NCI-H1105 treated with DMSO at 0.1 percent for 48 hours (cell line): ENCODE data around the gene TCTN2.

Experiments used
- DNase-seq: peaks from one replicate; lab custom pipeline; 2025; lab: John Stamatoyannopoulos, UW

TCTN2 gene

DNA sequence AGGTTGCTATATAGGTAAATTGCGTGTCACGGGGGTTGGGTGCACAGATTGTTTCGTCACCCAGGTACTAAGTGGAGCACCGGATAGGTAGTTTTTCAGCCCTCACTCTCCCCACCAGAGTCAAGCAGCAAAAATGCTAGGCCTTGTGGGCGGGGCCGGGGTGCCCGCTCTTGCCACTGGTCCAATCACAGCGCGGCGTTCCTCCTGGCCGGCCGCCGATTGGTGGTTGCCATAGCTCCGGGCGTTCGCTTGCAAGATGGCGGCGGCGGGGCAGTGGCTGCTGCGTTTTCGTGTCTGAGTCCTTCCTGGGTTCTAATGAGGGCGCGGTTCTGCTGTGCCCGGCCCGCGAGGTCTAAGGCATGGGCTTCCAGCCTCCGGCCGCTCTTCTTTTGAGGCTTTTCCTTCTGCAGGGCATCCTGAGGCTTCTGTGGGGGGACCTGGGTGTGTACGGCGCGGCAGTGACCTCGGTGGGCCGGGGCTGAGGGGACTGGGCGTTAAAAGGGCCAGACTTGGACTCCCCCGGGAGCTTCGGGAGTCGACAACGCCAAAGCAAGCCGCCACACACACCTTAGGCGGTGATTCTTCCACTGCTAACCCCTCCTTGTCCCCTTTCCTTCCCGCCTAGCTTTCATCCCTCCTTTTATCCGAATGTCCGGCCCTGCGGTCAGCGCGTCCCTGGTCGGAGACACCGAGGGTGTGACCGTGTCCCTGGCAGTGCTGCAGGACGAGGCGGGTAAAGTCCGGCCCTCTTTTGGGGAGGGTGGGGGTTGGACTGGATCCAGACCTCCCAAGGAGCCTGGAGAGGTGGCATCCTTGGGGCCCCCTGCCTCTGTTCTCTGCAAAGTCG lies at the start of gene TCTN2:
Gene TCTN2 (plus strand): TSS at position 232 of the 847 bp plus-strand sequence. CDS start 128 bp downstream, at position 360.
- peak; percentile 94 for DNase-seq

DNA sequence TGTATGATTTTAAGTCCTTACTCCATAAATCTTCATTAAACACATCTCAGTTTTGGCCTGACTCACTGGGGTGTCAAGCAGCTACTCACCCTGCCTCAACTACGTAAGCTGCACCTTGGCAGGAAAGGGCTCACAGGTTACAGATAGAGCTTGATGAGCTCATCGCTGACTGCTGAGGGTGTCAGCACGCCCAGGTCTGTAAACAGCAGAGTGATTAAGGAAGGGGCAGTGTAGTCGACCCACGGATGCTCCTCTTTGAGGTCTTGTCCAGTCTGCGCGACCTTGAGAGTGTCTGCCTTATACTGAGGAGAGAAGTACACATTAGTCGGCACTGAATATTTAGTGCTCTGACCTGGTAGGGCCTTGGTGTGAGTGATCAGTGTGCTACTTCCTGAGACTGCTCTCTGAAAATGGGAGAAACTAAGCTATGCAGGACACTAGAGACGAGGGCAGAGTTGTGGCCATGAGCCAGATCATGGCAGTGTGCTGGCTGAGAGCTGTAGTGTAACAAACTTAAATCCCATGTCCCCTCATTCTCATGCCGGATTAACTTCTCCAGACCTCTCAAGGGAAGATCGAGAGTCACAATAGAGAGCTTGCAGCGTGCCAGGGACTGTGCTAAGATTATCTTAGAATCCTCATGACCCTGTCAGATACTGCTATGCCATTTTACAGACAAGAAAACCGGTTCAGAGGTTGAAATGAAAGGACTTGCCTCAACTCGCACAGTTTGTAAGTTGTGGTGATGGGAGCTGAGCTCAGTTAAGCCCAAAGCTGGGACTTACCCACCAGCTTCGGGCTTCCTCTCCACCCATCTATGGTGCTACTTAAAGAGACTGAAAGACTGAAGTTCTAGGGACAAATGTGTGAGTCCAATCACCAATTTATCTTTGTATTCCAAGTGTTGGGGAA lies 49.0 kb upstream of the TCTN2 start:
- DNase-seq: no peak

DNA sequence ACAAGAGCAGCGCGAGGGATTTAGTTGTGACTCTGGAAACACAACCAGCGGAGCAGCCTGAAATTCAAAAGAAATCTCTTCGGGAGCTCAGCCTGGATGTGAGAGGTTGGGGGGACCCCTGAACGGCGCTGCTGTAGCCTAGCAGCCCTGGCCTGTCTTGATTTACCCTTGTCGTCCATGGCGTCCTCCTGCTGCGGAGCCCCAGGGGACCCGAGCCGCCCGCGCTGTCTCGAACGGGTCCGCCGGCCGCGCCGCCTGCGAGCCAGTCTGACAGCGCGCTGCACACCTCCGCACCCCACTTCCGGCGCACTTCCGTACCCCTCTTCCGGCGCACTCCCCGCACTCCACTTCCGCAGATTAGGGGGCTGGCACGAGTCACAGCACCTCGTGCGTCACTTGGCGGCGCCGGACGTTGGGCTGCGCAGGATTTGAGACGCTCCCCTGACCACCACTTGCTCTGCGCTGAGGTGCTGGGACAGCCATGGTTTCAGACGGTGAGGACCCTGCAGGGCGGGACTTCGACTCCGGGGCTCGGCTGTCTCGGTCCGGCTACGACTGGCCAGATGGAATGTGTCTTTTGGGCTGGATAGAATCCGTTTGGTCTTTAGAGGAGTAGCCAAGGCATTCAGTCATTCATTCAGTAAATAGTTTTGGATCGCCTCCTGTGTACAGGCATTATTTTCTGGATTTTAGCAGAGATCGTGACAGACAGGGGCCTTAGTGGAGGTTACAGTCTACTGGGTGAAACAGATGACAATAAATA lies 37.4 kb upstream of the TCTN2 start, which contains the start of the genes EIF2B1 and GTF2H3:
Gene EIF2B1 (minus strand): TSS at position 308 of the 763 bp plus-strand sequence. CDS start 129 bp downstream, at position 179.
Gene GTF2H3 (plus strand): TSS at position 451 of the 763 bp plus-strand sequence. CDS start 31 bp downstream, at position 482.
- peak; percentile 96 for DNase-seq

DNA sequence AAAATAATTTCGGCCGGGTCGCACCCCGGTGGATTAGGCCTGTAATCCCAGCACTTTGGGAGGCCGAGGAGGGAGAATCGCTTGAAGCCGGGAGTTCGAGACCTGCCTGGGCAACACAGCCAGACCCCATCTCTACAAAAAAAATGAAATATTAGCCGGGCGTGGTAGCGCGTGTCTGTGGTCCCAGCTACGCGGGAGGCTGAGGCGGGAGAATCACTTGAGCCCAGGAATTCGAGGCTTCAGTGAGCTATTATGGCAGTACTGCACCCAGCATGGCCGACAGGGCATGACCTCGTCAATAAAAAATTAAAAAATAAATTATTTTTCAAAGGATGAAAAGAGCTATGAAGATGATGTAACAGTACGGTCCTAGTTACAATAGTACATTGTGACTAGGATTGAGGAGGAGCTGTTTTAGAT lies 36.8 kb upstream of the TCTN2 start:
- DNase-seq: no peak

DNA sequence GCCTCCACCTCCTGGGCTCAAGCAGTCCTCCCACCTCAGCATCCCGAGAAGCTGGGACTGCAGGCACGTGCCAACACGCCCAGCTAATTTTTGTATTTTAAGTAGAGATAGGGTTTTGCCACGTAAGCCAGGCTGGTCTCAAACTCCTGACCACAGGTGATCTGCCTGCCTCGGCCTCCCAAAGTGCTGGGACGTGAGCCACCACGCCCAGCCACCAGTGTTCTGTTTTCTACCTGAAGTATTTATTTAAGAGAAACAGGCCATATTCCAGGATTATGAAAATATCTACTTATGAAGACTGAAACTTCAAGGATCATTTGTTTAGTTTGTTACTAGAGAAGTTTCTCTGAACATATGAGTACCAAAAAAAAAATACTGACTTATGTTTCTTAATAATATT lies 27.0 kb upstream of the TCTN2 start:
- DNase-seq: no peak

DNA sequence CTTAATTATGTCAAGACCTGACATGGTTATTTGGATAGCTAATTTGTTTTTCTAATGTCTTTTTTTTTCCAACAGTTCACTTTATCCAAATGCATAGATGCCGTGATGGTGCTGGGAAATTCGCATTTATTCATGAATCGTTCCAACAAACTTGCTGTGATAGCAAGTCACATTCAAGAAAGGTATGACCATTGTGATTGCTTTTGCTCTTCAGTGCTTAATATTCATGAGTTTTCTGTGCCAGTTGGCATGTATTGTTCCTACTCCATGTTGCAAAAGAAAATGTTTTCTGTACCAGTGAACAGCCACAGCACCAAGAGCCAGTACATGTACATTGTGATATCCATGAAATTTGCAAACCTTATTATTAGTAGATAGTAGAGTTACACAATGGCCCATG lies 25.5 kb upstream of the TCTN2 start:
- DNase-seq: no peak

DNA sequence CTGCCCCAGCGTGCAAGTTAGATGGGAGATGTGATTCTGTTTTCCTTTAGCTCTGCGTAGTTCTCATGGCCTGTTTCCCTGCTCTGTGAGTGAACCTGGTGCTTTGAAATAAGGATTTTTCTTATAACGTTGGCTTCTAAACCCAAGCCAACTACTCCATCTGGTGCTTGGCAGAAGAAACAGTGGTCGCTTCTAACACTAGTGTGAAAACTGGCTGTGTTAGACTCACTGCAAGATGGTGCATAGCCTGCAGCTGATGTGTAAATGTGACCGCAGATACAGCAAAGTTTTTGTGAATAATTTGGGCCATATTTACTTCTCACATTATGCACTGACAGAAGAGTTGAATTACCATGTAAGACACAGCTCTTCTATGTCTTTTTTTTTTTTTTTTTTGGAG lies 25.0 kb upstream of the TCTN2 start:
- no peak for DNase-seq

DNA sequence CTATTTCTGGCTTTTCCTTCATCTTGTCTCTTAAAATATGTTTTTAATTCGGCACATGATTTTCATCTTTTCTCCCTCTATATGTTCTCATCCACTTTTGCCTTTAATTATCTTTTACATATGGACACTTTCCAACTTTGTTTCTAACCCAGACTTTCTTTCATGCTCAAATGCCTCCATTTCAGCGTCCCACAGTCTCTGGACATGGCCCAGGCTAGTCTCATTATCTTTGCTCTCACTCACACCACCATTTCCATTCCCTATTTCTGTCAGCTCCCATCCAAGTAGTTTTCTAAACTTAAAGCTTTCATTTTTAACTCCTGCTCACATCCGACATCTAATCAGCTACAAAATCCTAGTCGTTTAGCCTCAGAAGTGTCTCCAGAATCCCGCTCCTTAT lies 22.5 kb upstream of the TCTN2 start:
- no peak for DNase-seq

DNA sequence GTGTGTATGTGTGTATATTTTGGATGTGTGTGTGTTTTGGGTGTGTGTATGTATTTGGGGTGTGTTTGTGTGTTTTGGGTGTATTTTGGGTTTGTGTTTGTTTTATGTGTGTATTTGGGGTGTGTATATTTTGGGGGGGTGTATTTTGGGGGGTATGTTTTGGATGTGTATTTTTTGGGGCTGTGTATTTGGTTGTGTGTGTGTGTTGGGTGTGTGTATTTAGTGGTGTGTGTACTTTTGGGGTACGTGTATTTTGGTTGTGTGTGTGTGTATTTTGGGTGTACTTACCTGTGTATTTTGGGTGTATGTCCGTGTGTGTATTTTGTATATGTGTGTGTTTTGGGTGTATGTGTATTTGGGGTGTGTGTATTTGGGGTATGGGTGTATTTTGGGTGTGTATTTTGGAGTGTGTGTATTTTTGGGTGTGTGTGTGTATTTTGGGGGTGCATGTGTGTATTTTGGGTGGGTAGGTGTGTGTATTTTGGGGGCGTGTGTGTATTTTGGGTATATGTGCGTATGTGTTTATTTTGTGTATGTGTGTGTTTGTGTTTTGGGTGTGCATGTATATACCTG lies 16.7 kb upstream of the TCTN2 start:
- DNase-seq: no peak

DNA sequence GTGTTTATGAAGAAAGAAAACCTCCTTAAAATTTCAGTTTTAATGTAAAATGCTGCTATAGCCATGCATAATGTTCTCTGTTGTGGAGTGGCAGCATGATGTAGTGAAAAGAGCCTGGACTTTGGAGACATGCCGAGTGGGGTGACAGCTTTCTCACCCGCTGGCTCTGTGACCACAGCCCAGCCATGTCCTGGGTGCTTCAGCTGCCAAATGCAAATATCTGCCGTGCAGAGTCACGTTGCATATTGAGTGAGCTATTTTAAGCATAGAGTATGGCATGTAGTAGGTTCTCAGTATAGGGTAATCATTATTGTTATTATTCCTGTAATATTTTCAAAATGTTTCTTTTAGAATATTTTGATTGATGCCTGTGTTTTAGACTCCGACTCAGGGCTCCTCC lies 15.5 kb upstream of the TCTN2 start:
- DNase-seq: no peak

DNA sequence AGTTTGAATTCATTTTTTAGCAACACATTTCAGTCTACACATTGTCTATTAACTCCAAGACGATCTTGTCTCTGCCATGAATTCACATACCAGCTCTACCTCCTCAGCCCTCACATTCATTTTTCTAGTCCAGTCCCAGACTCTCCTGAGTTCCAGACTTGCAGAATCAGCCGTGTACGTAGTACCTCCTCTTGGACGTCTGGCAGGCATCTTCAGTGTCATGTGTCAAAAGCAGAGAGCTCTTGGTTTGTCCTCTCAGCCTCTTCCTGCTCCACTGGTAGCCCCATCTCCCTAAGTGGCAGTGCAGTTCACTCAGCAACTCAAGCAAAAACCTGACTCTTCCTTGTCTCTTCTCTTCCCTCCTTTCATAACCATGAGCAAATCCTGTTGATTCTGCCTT lies 14.5 kb upstream of the TCTN2 start:
- DNase-seq: no peak

DNA sequence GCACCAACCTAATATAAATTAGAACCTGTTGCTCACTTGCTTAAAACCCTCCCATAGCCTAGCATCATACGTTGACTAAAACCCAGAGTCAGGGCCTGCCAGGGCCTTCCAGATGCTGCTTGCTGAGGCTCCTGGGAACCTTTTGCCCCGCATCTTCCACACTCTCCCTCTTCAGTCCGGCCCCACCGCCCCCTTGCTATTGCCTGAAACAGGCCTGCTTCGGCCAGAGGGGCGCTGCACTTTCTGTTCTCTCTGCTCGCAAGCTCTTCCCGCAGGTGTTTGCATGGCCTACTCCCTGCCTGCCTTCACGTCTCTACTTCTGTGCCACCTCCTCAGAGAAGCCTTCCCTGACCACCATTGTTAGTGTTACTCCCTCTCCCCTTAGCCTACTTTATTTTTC lies 13.7 kb upstream of the TCTN2 start:
- no peak for DNase-seq

DNA sequence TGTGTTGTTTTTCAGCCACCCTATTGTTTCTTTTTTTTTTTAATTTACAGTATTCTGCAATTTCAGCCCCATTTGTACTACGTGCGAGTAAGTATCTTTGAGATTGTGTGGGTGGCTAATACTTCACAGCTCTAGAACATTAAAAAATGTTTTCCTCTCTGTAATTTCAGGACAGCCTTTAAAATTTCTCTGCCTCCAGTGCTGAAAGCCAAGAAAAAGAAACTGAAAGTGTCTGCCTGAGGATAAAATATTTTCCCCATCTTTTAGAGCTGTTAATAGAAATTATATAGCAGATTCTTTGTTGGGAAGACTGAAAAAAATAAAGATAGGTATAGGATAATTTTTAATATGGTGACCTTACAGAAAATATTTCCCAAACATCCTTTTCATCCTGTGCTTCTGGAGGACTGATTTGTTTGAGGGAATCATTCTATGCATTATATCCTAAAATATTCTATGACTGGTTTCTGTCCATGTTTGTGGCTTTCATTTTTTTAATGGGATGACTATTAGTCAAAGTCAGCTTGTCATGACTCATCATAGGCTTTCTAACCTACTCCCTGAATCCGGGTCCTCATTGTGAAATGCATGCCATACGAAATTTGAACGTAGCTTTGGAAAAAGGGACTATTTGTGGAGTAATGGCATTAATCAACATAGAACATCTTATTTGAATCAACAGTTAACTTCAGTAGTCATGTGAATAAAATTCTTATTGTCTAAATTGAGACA lies 10.8 kb upstream of the TCTN2 start:
- DNase-seq: no peak

DNA sequence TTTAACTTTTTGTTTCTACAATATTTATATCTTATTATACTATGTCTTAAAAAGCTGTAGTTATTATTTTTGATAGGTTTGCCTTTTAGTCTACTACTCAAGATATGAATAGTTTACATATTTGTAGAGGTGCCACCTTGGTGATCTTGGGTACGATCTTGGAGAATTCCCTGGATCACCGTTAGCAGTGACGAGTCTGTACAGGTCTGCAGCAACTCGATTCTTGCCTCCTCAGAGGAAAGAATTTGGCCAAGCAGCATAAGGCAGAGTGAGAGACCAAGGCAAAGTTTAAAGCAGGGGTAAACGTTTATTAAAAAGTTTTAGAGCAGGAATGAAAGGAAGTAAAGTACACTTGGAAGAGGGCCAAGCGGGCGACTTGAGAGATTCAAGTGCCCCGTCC lies 3.1 kb upstream of the TCTN2 start:
- no peak for DNase-seq

DNA sequence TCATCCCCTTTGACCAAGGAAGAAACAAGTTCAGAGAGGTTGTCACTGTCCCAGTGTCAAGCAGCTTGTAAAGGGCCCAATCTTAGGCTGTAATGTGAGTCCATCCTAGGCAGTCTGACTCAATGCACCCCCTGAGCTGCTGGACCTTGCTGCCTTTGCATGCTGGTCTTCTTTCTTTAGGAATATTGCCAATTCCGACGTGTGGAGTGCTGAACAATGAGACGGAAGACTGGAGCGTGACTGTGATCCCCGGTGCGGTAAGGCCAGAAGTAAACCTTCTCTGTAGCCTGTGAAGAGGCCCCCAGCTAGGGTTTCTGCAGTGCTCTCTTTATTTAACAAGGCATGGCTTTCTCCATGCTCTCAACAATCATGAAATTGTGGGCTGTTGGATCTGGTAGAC lies 963 bp downstream of the TCTN2 start:
- peak; percentile 3 for DNase-seq

DNA sequence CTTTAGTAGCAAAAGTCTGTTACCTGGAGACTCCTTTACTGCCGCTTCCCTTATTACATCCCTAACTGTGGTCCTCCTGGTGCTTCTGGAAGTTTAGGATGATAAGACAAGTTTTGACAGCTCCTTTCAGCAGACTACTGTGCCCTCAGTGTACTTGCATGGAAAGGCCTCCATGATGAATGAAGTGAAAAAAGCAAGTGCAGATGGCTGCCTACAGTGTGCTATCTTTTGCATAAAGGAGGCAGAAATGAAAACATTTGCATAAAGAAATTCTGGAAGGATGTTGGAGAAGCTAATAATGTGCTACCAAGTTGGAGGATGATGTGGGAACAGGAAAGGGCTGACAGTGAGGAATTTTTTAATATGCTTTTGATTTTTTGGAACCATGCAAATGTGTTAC lies 4.5 kb downstream of the TCTN2 start:
- DNase-seq: no peak

DNA sequence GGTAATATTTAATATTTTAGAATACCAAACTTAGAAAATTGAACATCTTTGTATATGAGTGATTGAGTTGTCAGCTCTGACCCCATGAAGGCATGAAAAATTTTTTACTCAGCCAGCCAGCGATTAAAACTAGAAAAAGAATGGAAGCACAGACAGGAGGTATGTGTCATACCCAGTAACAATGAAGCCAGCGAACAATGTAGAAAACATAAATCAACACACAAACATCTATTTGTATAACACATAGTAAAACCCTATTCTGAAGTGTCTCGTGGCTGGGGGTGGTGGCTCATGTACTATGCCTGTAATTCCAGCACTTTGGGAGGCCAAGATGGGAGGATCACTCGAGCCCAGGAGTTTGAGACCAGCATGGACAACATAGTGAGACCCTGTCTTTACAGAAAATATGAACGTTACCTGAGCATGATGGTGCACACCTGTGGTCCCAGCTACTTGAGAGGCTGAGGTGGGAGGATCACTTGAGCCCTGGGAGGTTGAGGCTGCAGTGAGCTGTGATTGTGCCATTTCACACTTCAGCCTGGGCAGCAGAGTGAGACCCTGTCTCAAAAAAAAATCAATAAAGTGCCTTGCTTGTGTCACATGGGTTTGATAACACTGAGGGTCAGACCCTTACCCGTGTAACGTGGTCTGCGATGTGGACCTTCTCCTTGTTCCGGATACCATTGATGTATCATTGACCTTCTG lies 5.9 kb downstream of the TCTN2 start:
- DNase-seq: no peak

DNA sequence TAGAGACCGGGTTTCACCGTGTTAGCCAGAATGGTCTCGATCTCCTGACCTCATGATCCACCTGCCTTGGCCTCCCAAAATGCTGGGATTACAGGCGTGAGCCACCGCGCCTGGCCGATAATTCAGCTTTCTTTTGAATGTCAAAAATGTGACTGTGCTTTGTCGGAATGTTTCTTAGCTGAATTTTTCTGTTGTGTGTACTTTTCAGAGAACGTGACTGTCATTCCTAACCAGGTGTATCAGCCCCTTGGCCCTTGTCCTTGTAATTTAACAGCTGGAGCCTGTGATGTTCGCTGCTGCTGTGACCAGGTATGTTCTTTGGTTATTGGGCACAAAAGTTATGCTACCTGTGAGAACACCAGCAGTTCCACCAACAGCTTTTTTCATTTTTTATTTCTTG lies 8.1 kb downstream of the TCTN2 start:
- DNase-seq: no peak

DNA sequence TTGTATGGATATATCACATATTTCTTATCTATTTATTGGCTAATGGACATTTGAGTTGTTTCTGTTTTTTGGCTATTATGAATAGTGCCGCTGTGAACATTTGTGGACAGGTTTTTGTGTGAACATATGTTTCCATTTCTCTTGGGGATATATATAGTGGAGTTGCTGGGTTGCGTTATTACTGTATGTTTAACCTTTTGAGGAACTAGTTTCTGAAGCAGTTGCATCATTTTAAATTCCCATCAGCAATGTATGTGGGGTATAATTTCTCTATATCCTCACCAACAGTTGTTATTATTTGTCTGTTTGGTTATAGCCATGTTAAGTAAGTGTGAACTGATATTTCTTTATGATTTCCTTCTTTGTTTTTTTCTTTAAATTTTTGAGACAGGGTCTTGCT lies 10.7 kb downstream of the TCTN2 start:
- no peak for DNase-seq

DNA sequence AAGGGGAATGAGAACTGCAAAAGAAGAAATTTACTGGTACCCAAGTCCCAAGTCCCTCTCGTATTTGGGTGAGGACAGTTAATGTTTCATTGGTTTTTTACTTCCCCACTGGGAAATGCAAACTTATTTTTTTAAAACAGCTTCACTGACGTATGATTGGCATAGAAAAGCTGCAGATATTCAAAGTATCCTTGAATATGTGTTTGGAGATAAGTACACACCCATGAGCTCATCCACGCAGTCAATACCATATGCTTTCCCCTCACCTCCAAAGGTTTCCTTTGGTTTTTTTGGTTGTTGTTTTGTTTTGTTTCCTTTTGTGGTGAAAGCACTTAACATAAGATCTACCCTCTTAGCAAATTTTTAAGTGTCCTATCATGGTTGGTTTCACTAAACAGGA lies 13.1 kb downstream of the TCTN2 start:
- DNase-seq: no peak
